Upper lobe of left lung (tissue), 4 donors: Measurements from ENCODE around the gene PSMB5.

Source experiments
- POLR2AphosphoS5 ChIP-seq, 2 donors: sonication (generic); formaldehyde crosslinking; IDR thresholded peaks; one replicate each; pipeline ENCODE4 v1.5.1; 2017; ENCODE audit warnings: antibody characterized with exemption in 2 of 2
- TF ChIP-seq, protein P1 (sequence below), 6 experiments: fragments of 450-650 bp in 4 of 6; fragments of 200-600 bp in 2 of 6; sonication (generic) in 2 of 6; IDR thresholded peaks; one replicate each; pipeline ENCODE4 v1.5.1; 2016 to 2019; ENCODE audit warnings: antibody characterized with exemption in 6 of 6

DNA sequence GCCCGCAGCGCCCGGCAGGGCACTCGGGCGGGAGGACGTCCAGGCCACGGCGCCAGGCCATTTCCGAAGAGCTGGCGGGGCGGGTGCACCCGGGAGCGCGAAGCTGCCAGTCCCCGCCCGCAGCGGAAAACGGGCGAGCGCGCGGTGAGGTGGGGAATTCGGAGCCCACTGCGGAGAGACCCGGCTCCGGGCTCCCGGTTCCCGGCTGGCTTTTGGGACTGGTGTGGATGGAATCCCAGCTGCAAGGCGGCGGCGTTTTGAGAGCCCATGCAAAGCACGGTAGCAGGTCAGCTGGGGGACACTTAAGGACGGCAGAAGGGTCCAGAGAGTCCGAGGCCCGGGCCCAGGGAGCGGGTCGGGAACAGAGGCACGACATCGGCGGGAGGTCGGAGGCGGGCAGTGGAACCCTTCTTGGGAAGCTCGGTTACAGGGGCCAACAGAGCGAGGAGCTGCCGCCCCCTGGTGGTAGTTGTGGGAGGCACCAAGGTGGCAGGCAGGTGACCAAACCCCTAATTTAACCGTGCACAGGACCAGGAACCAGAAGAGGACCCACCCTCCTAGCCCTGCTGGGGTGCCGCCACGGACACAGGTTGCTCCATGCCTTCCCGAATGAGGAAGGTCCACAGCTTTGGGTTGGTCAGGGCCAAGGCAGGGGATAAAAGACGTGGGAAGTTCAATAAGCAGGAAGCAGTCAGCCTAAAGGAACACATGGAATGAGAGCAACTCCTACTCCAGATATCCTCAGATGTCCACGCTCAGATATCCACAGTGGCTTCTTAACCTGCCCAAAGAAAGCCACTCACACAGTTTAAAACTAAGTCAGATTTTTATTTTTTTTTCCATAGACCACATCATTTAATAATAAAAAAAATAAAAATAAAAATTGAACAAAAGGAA is 23.3 kb upstream of the PSMB5 start:
- peak in 1 of 2 donors; percentile 26 for TF ChIP-seq POLR2AphosphoS5 (IDR thresholded peaks at IDR 0.05)
- TF ChIP-seq, protein P1, sequence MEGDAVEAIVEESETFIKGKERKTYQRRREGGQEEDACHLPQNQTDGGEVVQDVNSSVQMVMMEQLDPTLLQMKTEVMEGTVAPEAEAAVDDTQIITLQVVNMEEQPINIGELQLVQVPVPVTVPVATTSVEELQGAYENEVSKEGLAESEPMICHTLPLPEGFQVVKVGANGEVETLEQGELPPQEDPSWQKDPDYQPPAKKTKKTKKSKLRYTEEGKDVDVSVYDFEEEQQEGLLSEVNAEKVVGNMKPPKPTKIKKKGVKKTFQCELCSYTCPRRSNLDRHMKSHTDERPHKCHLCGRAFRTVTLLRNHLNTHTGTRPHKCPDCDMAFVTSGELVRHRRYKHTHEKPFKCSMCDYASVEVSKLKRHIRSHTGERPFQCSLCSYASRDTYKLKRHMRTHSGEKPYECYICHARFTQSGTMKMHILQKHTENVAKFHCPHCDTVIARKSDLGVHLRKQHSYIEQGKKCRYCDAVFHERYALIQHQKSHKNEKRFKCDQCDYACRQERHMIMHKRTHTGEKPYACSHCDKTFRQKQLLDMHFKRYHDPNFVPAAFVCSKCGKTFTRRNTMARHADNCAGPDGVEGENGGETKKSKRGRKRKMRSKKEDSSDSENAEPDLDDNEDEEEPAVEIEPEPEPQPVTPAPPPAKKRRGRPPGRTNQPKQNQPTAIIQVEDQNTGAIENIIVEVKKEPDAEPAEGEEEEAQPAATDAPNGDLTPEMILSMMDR (IDR thresholded peaks at IDR 0.05), result peak; percentile 86 to 97 (median 96)
